HG03432 (cell line): ENCODE data around the gene ZBED5.
A peak's percentile ranks its signal among the peaks of the same experiment; 100 is the strongest.
"Not testable (repeated sequence)": the region's sequence is repeated elsewhere in the genome, so short reads cannot be mapped to it uniquely, and the experiment has no call there.

Experiments used
- ATAC-seq: cut with Tn5 transposase; IDR thresholded peaks from one replicate; pipeline ENCODE4 v1.9.1; 2021; ENCODE audit warnings: mild to moderate bottlenecking, moderate library complexity; ENCODE audit not compliant: unreplicated experiment

Gene ZBED5

DNA sequence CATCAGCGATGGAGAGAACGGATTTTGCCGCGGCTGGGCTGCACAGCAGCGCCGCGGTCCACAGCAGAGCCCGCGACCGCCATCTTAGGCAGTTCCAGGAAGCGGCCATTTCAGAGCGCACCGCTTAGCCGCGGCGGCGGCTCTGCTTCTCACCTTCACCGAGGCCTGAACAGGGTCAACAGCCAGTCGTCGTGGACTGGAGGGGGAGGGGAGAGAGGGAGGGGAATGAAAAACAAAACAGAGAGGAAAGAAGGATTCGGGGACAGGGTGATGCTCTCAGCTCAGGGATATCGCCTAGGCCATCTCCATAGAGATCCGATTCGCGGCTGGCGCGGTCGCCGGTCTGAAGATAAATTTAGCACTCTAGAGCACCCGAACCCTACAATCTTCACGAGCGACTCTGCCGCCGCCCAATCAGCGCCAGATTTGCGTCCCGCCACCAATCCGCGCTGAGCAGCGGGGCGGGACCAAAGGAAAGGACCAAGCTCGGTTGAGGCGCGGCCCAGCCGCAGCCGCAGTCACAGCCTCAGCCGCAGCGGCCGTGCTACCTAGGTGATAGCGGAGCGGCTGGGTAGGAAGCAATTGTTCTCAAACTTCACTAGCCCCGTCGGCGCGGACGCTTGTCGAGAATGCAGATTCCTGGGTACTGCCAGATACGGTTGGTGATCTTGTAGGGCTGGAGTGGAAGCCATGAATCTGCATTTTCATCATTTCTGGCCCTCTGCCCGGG is at the start of gene ZBED5:
ZBED5 (minus strand) TSS at position 345 of the 730 bp plus-strand sequence. CDS start 3,108 bp downstream, outside the sequence.
- peak; percentile 93 for ATAC-seq

DNA sequence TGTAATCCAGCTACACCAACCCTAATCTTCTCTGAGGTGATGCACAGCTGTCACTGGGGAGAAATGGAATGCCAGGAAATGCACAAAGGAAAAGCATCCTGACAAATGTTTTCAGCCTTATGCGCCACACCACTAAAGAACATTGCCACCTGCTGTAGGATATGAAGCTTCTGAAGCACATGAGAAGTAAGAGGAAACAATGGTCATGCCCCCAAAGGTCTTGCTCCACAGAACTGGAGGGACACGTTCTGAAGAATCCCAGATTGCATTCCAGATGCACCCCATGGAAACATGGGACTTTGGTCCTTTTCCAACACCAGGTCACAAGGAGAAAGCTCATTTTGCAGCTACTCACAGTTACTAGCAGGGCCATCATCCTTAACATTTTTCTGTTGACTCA is 48.7 kb upstream of the ZBED5 start:
- no peak for ATAC-seq

DNA sequence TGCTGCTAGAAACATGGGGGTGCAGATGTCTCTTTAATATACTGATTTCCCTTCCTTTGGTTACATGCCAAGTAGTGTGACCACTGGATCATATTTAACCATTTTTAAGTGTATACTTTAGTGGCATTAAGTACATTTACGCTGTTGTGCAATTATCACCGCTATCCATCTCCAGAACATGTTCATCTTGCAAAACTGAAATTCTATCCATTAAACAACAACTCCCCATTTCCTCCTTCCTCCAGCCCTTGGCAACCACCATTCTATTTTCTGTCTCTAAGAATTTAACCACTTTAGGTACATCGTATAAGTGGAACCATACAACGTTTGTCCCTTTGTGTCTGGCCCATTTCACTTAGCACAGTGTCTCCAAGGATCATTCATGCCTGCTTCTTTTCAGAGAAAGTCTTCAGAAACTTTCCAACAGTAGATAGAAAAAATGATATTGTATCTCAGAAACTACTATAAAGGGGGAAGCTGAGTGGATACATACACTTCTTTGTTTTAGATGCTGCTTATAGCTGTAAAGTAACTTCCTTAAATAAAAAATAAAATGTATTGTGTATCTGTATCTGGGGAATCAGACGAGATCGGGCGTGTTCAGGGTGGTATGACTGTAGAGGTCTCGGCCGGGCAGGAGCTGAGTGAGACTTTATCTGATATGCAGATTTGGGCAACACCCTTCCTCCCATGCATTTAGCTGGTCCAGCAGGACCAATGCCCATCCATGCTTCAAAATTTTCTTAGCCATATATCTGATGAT is 44.6 kb upstream of the ZBED5 start:
- ATAC-seq = no peak

DNA sequence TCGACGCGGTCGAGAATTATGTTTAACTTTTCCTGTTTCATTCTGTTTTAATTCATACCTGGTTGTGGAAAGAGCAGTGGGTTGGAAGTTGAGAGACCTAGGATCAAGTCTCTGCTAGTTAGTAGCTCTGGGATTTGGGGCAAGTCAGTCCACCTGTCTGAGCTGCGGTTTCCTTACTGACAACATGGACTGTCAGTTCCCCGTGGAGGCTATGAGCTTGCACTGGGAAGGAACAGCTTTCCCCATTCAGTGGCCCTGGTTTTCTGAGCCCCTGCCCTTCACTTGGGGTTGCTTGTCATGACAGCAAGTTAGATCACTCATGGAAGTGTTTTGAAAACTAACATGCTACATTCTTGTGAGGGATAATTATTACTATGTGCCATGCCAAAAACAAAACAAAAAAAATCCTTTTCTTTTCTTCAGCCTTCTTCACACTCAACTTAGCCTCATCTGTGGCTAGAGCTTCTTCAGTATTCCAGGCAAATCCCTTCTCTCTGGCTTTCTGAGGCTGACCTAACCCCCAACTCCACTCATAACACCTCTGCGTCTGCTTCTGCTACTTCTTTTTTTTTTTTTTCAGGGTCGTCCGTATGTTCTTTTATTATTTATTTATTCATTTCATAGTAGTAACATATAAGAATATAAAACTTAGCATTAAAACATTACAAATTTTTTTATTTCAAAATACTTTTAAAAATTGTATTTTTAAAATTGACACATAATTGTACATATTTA is 43.0 kb upstream of the ZBED5 start:
- ATAC-seq = no peak

DNA sequence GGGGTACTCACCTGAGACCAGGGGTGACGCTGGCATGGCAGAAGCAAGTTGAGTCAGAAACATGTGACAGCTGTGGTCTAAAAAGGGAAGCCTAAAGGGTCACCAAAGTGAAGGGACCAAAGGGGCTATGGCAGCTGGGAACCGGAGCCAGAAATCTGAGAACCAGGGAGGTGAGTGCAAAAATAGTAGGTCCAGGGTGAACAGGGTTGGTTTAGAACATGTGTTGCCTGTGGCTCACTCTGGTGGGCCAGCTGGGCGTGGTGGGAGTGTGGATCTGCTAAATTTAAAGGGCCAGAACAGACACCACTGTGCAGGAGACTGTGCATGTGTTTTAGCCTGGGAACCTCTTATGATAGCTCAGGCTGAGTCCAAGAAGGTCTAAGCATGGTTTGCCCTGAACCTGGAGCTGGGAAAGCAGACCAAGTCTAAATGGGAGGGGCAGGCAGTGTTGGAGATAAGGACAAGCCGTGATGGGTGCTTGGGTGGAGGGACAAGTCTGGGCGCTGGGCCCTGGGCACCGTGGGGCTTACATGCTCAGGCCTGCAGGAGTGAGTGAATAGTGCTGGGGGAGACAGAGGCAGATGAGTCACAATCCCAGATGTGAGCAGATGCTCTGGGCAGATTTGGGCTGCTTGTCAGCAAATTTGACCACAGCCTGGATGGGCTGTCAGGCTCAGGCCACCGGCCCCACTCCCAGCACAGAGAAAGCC is 41.4 kb upstream of the ZBED5 start:
- ATAC-seq = no peak

DNA sequence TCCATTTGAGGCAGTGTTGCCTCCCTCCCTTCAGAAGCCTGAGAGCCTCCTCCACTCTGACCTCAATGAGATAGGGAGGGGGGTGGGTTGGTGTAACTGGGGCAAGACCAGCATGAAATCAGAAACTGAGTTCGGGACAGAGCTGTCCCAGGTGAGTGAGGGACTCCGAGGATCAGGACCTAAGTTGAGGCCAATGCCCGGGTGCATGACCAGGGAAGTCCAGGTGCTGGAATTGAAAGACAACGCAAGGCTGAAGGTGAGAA is 40.8 kb upstream of the ZBED5 start:
- ATAC-seq = no peak

DNA sequence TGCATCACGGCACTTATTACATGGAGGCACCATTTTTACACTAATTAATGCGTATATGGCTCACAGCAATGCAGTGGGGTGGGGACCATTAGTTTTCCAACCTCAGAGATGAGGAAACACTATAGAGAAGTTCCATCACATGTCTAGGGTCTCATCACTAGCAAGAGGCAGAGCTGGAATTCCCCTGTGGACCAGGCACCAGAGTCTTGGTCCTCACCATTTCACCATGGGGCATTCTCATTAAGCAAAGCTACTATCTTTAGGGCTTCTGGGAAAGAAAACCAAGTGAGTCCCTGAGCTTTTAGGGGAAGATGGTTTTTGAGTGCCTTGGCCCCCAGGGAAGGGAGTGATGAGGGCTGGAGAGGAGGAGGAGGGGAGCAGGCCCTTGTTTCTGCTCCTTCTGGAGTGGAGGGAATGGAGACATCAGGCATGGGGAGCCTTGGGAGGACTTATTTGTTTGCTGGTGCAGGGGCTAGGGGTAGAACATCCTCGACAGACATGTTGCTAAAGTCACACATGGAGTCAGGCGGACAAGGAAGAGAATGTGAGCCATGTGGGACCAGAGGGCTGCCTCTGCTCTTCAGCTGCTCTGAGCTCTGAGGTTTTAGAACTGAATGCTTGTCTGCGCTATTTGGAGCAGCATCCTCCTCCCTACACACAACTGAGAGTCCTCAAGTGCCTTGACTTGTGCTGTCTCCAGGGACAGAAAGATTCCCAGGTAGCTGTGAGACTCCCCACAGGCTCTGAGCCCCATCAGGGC is 40.3 kb upstream of the ZBED5 start:
- ATAC-seq = no peak

DNA sequence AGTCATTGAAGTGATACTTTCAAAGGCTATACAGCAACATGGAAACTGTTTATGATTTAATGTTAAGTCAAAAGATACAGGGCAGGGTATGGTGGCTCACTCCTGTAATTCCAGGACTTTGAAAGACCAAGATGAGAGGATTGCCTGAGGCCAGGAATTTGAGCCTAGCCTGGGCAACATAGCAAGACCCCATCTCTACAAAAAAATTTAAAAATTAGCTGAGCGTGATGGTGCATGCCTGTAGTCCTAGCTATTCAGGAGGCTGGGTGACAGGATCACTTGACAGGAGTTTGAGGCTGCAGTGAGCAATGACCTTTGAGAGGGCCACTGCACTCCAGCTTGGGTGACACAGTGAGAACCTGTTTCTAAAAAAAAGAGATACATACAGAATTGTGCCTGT is 39.3 kb upstream of the ZBED5 start:
- no peak for ATAC-seq

DNA sequence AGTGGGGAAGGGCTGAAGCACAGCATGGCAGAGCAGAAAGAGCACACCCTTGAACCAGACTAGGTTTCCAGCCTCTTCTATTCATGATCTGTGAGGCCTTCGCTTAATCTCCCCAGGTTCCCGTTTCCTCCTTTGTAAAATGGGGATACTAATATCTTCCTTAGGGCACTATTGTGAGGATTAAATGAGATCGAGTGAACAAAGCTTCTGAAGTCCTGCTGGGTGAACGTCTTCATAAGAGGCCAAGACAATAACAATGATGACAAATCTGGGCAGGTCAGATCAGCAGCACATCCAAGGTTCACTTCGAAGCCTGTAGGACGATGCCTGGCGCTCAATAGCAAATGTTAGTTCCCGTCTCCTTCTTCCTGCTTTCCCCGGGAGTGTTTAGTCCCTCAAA is 38.6 kb upstream of the ZBED5 start:
- ATAC-seq = no peak

DNA sequence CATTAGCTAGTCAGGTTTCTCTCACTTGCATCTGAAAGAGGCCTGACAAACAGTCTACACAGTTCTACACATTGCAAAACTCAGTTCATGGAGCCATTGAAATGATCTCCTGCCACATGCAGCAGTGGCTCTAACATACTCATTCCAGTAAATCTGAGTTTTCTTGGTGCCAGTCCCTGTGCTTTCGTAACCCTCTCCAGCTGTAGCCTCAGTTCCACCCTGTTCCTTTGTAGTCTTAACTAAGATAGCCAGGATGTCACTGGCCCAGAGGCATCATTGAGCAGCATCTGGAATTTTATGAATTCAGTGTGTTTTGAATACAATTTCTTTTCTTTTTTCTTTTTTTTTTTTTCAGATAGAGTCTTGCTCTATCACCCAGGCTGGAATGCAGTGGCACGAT is 37.4 kb upstream of the ZBED5 start:
- no peak for ATAC-seq

DNA sequence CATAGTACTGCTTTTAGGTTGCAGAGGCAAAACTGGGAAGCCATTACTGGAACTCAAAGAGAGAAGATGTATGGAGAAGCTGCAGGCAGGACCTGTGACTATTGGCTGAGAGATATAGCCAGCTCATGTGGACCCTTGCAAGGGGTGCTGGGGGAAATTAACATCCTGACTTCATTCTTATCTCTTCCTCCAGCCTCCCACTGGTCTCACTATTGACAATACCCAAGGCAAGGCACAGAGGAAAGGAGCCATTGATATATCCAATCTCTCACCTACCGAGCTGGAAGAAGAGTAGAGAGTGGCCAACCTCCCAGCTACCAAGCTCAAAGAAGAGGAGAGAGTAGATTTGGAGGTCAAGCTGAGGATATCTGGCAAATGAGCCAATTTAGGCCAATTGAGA is 36.8 kb upstream of the ZBED5 start:
- no peak for ATAC-seq

DNA sequence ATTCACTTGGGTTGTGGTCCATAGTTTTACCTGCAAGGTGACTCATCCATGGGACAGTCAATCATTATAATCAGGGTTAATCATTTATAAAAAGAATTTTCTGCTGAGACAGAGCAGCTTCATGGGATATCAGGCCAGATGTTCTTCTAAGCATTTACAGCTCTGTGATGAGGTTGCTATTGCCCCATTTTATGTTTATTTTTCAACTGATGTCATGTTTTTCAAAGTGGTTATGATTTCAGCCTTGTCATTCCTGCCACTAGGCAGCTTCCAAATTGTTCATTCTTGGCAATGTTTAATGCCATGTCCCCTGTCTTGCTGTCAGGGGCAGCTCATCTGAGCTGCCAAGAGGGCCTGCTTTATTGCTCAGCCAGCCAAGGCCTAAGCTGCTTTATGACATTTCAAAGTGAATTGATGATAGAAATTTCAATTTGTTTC is 35.9 kb upstream of the ZBED5 start:
- no peak for ATAC-seq

DNA sequence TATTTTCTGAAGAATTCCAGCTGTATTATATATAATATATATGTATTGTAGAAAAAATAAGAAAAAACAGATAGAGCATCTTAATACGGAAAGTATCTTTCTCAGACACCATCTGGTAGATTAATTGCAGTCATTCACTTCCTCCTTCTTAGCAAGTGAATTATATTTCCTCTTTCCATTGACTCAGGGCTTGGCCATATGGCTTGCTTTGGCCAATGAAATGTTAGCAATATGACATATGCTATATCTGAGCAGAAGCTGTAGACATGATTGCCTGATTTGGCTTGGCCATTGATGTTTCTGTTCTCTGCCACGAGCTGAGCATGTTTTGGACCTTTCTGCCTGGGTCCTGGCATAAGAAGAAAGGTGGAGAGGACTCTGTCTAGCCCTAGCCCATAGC is 34.4 kb upstream of the ZBED5 start:
- ATAC-seq = no peak

DNA sequence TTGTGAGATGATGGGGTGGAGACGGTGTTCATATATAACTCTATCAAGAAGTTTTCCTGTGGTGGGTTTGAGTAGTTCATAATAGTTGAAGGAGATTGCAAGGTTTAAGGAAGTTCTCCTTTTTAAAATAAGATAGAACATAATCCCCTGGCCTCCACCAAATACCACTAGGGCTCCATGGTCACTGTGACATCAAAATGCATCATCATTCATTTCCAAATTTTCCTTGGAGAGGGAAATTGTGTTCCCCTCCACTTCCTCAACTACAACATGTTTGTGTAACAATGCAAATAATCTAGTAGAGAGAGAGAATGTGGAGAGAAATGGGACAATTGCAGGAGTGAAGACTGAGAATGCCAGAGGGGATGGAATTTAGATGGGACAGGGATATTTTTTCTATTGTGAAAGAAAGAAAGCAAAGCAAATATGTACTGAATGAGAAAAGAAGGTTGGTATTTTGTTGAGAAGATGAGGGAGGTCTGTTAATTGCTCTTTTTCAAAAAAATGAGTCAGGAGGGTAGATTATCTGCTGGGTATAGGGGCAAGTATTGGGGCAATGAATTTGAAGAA is 33.4 kb upstream of the ZBED5 start:
- no peak for ATAC-seq

DNA sequence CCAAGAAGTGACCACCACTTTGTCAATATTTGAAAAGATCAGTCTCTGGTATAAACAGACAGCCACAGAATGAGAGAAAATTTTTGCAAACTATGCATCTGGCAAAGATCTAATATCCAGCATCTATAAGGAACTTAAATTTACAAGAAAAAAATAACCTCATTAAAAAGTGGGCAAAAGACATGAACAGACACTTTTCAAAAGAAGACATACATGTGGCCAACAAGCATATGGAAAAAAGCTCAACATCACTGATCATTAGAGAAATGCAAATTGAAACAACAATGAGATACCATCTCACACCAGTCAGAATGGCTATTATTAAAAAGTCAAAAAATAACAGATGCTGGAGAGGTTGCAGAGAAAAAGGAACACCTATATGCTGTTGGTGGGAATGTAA is 32.2 kb upstream of the ZBED5 start:
- ATAC-seq = not testable (repeated sequence)

DNA sequence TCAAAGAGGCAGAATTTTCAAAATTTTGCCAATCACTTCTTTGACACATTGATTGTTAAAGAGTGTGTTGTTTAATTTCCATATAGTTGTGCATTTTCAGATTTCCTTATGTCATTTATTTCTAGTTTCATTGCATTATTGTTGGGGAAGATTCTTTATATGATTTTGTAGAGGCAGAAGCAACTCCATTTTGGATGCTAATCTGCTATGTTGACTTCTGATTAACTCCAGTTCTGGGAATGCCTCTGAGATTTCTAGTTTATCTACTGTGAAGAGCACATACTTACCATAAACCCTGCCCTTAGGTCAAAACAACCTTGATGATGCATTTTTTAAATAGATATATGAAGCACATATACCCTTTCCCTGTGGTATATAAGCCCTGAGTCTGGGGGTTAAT is 29.5 kb upstream of the ZBED5 start:
- no peak for ATAC-seq

DNA sequence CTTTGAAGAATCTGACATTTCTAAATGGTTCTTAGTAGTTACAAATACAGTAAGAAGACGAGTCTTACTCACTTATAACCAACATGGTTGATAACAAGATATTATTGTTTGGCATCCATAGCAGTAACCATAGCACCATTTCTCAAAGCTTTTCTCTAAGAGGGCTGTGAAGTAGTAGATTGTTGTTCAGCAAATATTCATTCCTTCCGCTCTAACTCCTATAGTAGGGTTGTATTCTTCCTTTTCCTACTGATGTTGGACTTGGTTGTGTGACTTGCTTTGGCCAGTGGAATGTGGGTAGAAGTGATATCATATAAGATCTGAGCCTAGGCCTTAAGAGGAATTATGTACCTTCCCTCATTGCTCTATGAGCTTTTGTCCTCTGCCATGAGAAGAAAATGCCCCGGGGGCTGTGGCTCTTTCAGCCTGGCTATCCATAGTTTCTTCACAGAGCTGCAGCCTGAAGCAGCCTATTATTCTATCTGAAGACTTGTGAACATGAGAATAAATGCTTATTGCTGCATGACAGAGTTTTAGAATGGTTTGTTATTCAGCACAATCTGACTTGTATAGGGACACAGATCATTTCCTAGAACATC is 28.9 kb upstream of the ZBED5 start:
- ATAC-seq = no peak

DNA sequence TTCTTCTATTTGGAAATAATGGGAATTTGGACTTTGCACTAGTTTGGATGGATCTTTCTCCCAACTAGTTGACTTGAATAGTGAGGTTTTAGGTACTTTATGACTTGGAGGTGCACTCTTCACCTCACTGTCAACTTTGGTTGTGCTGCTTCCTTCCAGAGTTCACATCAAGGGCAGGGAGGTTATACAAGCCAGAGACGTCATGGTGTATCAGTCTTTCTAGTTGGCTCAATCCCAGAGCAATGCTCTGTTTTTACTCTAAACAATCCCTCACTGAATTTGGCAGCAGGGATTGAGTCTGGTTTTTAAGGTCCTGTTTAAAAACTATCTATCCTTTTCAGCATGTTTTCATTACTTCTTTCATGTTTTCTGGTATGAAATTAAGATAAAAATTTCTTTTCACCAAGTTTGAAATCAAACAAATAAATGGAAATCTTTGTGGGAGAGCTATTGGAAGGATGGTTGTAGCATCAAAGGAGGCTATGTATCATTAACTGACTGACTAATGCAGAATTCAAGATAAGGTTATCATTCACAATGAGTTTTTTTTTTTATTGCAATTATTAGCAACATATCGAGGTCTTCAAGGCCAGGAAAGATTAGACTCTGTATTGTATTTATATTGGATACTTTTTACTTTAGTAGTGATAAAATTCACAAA is 28.0 kb upstream of the ZBED5 start:
- no peak for ATAC-seq

DNA sequence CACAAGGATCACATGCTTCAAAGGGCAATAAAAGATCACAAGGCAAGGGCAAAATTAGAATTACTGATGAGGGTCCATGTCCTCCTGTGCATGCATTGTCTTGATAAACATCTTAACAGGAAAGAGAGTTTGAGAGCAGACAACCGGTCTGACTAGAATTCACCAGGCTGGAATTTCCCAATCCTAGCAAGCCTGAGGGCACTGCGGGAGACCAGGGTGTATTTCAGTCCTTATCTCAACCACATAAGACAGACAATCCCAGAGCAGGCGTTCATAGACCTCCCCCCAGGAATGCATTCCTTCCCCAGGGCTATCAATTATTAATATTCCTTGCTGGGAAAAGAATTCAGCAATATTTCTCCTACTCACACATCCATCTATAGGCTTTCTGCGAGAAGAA is 26.4 kb upstream of the ZBED5 start:
- not testable (repeated sequence) for ATAC-seq
